HEK293T (cell line): ENCODE data around the gene C16orf96.

ENCODE experiments used
- ARNT ChIP-seq: fragments of 450-650 bp; IDR thresholded peaks from 2 replicates; pipeline ENCODE4 v1.6.1; 2017; ENCODE audit warnings: mild to moderate bottlenecking
- BHLHE40 ChIP-seq: fragments of 450-650 bp; IDR thresholded peaks from 2 replicates; pipeline ENCODE4 v1.6.1; 2016; ENCODE audit warnings: mild to moderate bottlenecking, moderate library complexity, borderline replicate concordance
- FOXK2 ChIP-seq: fragments of 450-650 bp; IDR thresholded peaks from 2 replicates; pipeline ENCODE4 v1.6.1; 2016; ENCODE audit warnings: mild to moderate bottlenecking
- FOXM1 ChIP-seq: fragments of 450-650 bp; IDR thresholded peaks from 2 replicates; pipeline ENCODE4 v1.6.1; 2017; ENCODE audit warnings: mild to moderate bottlenecking, borderline replicate concordance
- LEF1 ChIP-seq: fragments of 450-650 bp; IDR thresholded peaks from 2 replicates; pipeline ENCODE4 v1.6.1; 2017; ENCODE audit warnings: mild to moderate bottlenecking, borderline replicate concordance
- PKNOX1 ChIP-seq: fragments of 450-650 bp; IDR thresholded peaks from 2 replicates; pipeline ENCODE4 v1.6.1; 2016
- SP1 ChIP-seq: fragments of 450-650 bp; IDR thresholded peaks from 2 replicates; pipeline ENCODE4 v1.6.1; 2017
- ZNF384 ChIP-seq: fragments of 450-650 bp; IDR thresholded peaks from 2 replicates; pipeline ENCODE4 v1.6.1; 2016

GRCh38 chr16:4617880-4618279 is 61.7 kb downstream of the C16orf96 start:
- TF ChIP-seq FOXM1 (no peak), LEF1 (no peak), BHLHE40 (no peak), PKNOX1 (no peak), ARNT (no peak), SP1 (no peak), ZNF384 (no peak), FOXK2 (no peak)
